ENCODE data around the gene PPM1A. TPM values are rescaled to one million over a fixed set of nuclear protein-coding genes. Genes with fewer than 3 reads are reported as not detected.

PPM1A gene
- total RNA-seq, 1 donor = 31.0 TPM

Other genes with a start within 250 kb of the PPM1A start
- 114 and 256 TPM in 2 replicates for gene PCNX4, start 157.3 kb upstream of the PPM1A start, total RNA-seq (ENCODE audit: low replicate concordance)
- 37.5 and 128 TPM in 2 replicates for gene DHRS7, start 83.8 kb upstream of the PPM1A start, total RNA-seq (ENCODE audit: low replicate concordance)
- 0.18 and 0.41 TPM in 2 replicates for gene C14orf39, start 236.8 kb downstream of the PPM1A start, total RNA-seq (ENCODE audit: low replicate concordance)